ENCODE results near the gene PBX2. TPM values are rescaled to one million over a fixed set of nuclear protein-coding genes. Genes with fewer than 3 reads are reported as not detected.

PBX2 gene
- total and polyA plus RNA-seq, 10 of the 15 experiments (the other 5 are each of a cell fraction or from before 2014, with no cell fraction given), result 0.84 to 66.5 (median 20.6) TPM

- Histone ChIP-seq H2AFZ (ENCODE audit: control insufficient read depth, low read depth, low read length) (peak within 1 kb of the TSS; percentile 78), H3K4me2 (ENCODE audit: control insufficient read depth, insufficient read depth) (peak within 1 kb of the TSS; percentile 68), H4K20me1 (ENCODE audit: control insufficient read depth, insufficient read depth) (no peaks in the 10 kb centered on the region), H3K9ac (ENCODE audit: control insufficient read depth, insufficient read depth, low read length) (peak within 1 kb of the TSS; percentile 74), H3K9me3 (replicated peaks; ENCODE audit: control insufficient read depth, insufficient read depth, low read length) (no peaks in the 10 kb centered on the region), H3K4me1 (ENCODE audit: control insufficient read depth, insufficient read depth, low read length) (peaks cover 10% of the 10 kb centered on the region), H3K79me2 (ENCODE audit: control insufficient read depth, insufficient read depth, low read length) (peaks cover 22% of the 10 kb centered on the region), H3K4me3 (peak within 1 kb of the TSS; percentile 96), H3K36me3 (ENCODE audit: control insufficient read depth in 2 of 2, insufficient read depth in 2 of 2, low read length in 1 of 2) (no peaks in the 10 kb centered on the region; a peak in 1 of 4 replicates), H3K27me3 (replicated peaks in 1 of 2; ENCODE audit: control insufficient read depth in 2 of 2, insufficient read depth in 2 of 2, low read length in 1 of 2) (no peaks in the 10 kb centered on the region), H3K27ac (ENCODE audit: control insufficient read depth, insufficient read depth) (peak within 1 kb of the TSS; percentile 79)
- RAD21 ChIA-PET (ENCODE audit: unreplicated experiment), result interaction anchor here (2.5 to 2.6 kb wide), 2 partner anchors 17 to 20 kb away, joined by 17 to 21 read pairs; partner anchors contain the start of gene GPSM3
- CTCF ChIA-PET, result interaction anchor here (0.9 to 1.8 kb wide), 4 partner anchors 10 to 59 kb away, joined by 3 to 5 read pairs (median 4); no protein-coding TSS in a partner anchor
- POLR2A ChIA-PET, result interaction anchor here (0.5 to 5.7 kb wide), 8 partner anchors 14 to 1561 kb away, joined by 3 to 123 read pairs (median 5); partner anchors contain the start of genes ATF6B, FKBPL, GPSM3 and PBX2
- 1% methylated on average over 23 of the region's 27 CpGs for WGBS (ENCODE audit: insufficient coverage, insufficient replicate concordance, low lambda C conversion rate, missing lambda C conversion rate)
- FAIRE-seq, result peak; percentile 86
- in situ Hi-C loops (cut with MboI) (no loop called here), intact Hi-C loops (cut with micrococcal nuclease; ENCODE audit: unreplicated experiment) (loop anchor here (2.0 kb wide), 2 partner anchors 15 to 57 kb away; partner anchors contain the start of gene PBX2)
- no TSS peak for BruUV-seq (replicated peaks)
- SMC1A ChIA-PET (ENCODE audit: uncharacterized antibody, unreplicated experiment), result interaction anchor here (1.3 to 4.2 kb wide), 4 partner anchors 16 to 46 kb away, joined by 3 to 41 read pairs (median 14); partner anchors contain the start of genes ATF6B, FKBPL, GPSM3 and PBX2
- peak; percentile 92 for DNase-seq (ENCODE audit: low read depth, low spot score)
- ATAC-seq, result peak; percentile 75
- TF ChIP-seq TCF12 (IDR thresholded peaks at IDR 0.05; ENCODE audit: low read depth, low read length) (peak; percentile 29; the same call in 1 of the 2 replicates), ZNF384 (IDR thresholded peaks at IDR 0.05; ENCODE audit: borderline replicate concordance, low read depth, low read length) (peak; percentile 51; the same call in 1 of the 2 replicates), ZNF687 (IDR thresholded peaks at IDR 0.05) (no peak), SIX5 (IDR thresholded peaks at IDR 0.05; ENCODE audit: low read depth, low read length, severe bottlenecking) (no peak), ATF2 (IDR thresholded peaks at IDR 0.05; ENCODE audit: low read length) (no peak), ELK1 (IDR thresholded peaks at IDR 0.05; ENCODE audit: low read depth, low read length) (0 out of 2 replicates have a peak, but pooled peaks have one; percentile 35), RB1 (IDR thresholded peaks at IDR 0.05; ENCODE audit: borderline replicate concordance) (no peak), USF2 (IDR thresholded peaks at IDR 0.05; ENCODE audit: borderline replicate concordance, low read depth, low read length) (no peak), MYC (IDR thresholded peaks at IDR 0.05; ENCODE audit: insufficient read depth, insufficient read length, insufficient replicate concordance, low read length, severe bottlenecking) (no peak), NFYB (IDR thresholded peaks at IDR 0.05; ENCODE audit: insufficient read depth, low read depth, low read length) (peak; percentile 58; the same call in 1 of the 2 replicates)
Measured at GRCh38 chr6:32175711-32176475, 14.1 kb downstream of the PBX2 start, which contains the start of gene AGPAT1. AGPAT1 (minus strand) TSS chr6:32176084; CDS start chr6:32171496, 4,588 bp downstream.
